ENCODE results near the gene ZNF212.

ZNF212 gene

DNA sequence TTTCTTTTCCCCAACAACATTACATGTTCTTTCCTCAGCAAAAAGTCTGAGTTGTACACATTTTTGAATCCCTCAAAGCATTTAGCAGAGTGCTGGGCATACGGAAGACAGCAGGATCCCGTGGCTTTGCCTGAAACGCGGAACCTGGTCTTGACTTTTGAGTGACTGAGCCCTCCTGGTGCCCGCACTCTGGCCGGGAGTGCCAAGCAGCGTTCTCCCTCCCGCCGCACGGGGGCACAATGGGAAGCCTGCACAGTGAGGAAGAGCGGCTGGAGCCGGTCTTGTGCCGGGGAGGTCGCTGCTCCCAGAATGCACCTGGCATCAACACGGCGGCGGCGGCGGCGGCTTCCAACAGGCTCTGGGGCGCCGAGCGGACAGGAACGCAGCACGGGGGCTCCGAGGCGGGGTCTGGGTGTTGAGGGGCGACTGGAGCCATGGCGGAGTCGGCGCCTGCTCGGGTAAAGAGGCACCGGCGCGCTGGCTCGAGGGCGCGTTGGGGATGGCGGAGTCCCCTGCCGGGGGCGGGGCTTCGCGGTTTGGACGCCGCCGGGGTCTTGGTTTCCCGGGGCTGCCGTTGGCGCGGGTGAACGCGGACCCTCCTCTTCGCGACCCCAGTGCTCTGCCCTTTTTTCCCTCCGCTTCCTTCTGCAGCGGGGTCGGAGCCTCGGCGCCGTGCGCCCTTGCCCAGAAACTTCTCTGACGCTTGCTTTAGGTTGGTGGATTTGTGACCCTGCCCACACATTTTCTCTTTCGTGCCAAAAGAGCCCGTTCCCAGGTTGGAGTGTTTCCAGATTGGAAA is at the start of gene ZNF212:
Gene ZNF212 (plus strand): TSS at position 307 of the 799 bp plus-strand sequence. CDS start 128 bp downstream, at position 435.
- no peak for FAIRE-seq

DNA sequence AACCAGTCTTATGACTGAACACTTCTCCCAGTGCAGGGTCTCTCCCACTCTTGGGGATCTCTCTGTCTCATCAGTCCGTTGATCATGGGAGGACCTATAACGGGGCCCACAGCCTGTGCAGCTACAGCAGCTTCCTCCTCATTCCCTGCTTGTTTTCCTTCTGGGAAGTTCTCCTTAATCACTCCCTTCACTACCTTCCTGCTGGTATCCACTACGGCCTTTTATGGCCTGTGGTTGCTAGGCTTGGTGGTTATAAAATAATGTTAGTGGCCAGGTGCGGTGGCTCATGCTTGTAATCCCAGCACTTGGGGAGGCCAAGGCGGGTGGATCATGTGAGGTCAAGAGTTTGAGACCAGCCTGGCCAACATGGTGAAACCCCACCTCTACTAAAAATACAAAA is 47.6 kb upstream of the ZNF212 start:
- no peak for FAIRE-seq

DNA sequence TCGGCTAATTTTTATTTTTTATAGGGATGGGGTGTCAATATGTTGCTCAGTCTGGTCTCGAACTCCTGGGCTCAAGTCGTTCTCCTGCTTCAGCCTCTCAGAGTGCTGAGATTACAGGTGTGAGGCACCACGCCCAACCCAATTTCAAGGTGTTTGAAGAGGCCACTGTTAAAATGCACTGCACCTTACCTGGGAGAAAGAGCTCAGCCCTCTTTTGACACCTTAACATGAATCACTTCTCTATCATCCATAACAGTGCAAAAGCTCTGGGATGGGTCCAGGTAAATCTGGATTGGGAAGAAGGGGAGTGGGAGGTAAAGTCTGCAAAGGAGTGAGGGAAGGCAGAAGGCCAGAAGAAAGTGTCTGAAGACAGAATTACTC is 44.7 kb upstream of the ZNF212 start:
- no peak for FAIRE-seq

DNA sequence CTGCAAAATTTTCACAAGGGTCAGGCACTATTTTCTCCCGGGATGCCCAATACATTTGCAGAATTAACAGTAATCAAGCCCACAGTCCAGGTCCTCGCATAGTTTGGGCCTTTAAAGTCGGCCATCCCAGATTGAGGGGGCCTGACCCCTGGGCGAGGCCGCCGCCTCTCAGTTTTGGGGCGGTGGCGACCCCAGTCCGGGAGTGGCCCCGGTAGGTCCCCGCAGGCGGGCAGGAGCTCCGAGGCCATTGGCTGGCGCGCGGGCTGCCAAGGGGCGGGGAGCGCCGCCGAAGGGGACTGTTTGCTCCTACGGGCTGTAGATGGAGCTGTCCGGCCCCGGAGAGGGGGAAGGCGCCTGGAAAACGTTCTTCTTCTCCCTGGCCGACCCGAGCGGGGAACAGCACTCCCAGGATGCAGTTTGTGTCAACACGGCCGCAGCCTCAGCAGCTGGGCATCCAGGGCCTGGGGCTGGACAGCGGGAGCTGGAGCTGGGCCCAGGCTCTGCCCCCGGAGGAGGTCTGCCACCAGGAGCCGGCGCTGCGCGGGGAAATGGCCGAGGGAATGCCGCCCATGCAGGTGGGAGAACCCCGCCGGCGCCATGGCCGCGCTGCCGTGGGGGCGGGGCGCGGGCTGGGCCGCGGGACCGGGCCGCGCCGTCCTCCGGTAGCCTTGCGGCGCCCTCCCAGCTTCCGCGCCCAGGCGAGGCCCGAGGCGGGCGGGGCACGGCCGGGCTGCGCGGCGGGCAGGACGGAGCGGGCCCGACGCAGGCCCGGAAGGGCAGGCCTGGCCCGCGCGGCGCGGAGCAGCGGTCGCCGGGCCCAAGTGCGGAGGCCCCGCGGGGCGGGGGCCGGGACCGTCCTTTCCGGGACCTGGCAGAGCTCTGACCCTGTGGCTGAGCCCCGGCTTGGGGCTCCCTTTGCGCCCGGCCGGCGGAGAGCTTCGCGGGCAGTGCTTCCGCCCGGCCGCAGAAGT is 44.0 kb upstream of the ZNF212 start, which contains the start of gene ZNF282:
Gene ZNF282 (plus strand): TSS at position 367 of the 971 bp plus-strand sequence. CDS start 44 bp downstream, at position 411.
- FAIRE-seq, result no peak

DNA sequence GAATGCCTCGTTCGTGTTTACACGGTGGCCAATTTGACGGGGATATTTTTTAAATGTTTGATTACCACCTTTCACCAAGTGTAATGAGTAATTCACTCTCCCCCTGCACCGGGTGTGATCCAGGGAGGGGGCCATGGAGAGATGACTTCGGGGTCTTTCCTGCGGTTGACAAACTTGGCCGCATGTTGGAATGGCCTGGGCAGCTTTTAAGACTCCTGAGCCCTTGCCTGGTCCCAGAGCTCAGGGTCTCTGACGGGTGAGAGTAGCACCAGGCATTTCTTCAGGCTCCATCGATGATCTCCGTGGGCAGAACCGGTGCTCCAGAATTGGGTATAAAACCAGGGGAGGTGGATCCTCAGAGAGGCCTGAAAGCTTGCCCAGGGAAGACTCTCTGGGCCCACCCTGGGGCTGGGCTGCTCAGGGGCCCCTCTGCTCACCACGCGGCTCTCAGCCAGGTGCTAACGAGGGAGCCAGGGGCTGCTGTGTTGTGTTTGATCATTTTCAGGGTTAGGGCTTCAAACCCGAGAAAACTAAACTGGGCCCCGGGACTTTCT is 43.2 kb upstream of the ZNF212 start:
- no peak for FAIRE-seq

DNA sequence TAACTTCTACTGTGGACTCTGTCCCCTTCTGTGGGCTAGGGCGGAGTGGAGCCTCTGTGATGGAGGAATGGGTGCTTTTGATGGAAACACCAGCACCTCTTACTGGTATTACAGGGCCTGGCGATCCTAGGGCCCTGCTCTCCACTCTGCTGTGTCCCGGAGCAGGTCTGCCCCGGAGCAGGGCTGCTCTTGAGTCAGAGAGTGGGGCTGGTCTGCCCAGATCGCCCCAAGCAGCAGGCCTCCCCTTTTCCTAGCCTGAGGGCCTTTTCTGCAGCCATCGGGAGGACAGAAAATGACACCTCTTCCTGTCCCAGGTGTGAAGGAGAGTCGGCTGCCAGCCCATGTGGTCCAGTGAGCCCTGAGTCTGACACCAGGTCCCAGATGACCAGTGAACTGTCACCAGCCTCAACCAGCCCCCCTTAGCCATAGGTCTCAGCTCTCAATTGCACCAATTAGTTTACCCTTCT is 42.7 kb upstream of the ZNF212 start:
- no peak for FAIRE-seq

DNA sequence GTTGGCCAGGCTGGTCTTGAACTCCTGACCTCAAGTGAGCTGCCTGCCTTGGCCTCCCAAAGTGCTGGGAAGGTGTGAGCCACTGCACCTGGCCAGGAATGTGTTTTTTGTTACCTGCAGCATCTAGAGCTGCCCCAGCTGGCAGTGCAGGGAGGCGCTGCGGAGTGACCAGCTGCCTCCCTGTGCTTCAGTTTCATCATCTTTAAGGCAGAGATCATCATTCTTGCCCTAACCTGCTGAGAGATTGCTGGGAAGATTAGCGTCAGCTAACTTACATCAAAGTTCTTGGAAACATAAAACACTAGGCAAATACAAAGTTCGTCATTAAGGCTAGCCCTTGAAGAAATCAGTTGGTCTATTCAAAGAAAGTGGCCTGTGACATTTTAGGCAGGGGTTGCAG is 41.8 kb upstream of the ZNF212 start:
- FAIRE-seq, result no peak

DNA sequence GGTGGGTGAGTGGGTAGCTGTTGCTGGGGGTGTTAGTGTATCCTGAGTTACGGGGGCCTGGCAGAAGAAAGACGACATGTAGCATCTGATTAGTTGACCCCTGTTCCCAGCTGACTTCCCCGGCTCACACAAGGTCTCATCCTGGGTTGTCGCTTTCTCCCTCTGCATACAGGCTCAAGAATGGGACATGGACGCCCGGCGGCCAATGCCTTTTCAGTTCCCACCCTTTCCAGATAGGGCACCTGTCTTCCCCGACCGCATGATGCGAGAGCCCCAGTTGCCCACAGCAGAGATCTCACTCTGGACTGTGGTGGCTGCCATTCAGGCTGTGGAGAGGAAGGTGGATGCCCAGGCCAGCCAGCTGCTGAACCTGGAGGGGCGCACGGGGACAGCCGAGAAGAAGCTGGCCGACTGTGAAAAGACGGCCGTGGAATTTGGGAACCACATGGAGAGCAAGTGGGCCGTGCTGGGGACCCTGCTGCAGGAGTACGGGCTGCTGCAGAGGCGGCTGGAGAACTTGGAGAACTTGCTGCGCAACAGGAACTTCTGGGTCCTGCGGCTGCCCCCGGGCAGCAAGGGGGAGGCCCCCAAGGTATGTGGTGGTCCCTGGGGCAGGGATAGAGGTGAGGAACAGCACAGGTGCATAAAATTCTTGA is 41.2 kb upstream of the ZNF212 start:
- no peak for FAIRE-seq

DNA sequence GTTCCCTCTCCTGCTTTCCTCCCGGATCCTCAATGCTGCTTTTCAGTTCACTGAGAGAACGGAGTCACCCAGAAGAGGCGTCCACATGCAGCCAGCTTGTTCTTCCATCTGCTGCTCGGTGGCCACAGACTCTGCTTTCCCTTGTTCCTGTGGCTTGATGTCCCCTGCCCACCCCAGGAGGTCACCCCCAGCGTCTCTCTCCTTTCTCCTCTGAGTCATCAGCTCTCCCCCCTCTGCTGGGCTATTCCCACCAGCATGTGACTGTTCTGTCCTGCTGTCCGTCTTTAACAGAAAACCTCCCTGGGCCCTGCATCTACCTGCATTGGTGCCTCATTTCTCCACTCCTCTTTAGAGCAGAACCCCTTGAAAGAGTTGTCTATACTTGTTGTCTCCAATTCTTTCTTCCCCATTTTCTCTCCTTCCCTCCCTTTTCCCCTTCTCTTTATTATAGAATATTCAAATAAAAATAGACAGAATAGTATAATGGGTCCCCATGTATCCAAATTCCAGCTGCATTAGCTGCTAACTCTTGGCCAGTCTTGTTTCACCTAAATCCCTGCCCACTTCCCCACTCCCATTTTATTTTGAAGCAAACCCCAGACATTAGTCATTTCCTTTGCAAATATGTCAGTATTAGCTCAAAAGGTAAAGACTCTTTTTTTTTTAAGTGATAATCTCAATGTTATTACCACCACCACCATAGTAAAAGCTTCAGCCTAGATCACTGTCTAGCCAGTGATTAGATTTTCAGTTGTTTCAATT is 40.0 kb upstream of the ZNF212 start:
- no peak for FAIRE-seq

DNA sequence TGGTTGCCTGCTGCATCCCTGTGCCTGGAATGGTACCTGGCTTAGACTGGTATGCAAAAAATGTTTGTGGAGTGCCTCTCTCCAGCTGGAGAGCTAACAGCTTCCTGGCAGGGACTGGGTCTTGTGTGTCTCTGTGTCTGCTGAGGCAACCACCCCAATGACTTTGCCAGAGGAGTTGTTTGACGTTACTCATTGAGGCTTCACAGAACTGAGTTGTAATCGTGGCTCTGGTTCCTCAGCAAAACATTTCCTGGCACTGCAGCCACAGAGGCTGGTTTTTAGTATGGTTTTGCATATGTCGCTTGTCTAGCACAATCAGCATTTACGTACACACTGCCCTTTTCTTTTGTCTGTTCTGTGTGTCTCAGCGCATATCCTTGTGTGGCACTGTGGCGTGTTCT is 36.6 kb upstream of the ZNF212 start:
- no peak for FAIRE-seq

DNA sequence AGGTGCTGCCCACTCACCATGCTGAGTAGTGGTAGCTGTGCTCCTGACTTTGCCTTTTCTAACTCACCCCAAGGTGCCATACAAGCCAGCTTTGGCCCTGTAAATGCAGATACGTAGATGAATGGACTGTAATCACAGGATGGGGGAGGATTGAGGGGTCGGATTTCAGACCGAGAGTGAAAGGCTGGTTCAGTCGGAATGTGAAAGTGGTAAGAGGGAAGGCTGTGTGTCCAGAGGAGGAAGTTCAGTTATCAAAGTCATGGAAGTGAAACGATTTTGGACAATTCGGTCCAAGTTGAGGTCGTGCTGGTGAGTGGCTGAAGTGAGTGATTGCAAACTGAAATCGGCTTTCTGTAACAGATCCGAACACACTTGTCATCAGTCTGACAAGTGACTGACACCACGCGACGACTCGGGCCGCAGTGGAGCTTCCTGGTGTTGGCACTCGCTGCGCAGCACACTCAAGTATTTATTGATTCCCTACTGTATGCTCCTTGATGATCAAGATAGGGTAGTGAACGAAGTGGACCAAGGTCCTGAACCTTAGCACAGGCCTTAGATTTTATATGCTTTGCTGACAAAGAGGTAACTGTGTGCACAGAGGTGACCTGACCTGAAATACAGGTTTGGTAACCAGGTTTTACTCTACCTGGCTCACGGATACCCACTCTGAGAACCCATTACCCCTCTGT is 33.6 kb upstream of the ZNF212 start:
- FAIRE-seq, result no peak

DNA sequence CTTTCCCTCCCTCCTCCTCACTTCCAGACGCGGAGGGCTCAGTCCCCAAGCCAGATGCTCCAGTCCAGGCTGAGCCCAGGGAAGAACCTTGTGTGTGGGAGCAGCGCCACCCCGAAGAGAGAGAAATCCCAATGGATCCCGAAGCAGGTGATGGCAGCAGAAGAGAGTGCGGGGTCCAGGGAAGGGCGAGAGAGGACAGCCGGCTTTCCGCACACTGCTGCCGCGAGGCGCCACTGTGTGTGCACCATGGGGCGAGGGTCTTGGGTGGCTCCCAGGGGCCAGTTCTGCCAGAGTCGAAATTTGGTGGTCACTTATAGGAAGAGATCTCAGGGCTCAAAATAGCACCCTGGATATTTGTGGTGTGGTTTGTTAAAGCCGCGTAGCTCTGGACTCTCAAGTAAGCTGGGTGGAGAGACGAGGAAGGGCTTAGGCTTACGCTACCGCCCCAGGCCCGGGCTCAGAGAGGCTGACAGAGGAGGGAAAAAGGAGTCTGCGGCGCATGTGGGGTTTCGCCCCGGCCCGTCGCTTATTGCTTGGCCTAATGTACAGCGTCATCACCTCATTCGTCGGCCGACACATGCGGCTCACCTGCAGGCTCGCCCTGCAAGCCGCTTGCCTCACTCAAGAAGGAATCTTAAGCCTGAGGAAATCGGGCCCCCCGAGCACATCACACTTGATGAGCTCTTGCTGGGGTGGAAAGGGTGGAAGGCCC is 32.0 kb upstream of the ZNF212 start:
- FAIRE-seq, result no peak

DNA sequence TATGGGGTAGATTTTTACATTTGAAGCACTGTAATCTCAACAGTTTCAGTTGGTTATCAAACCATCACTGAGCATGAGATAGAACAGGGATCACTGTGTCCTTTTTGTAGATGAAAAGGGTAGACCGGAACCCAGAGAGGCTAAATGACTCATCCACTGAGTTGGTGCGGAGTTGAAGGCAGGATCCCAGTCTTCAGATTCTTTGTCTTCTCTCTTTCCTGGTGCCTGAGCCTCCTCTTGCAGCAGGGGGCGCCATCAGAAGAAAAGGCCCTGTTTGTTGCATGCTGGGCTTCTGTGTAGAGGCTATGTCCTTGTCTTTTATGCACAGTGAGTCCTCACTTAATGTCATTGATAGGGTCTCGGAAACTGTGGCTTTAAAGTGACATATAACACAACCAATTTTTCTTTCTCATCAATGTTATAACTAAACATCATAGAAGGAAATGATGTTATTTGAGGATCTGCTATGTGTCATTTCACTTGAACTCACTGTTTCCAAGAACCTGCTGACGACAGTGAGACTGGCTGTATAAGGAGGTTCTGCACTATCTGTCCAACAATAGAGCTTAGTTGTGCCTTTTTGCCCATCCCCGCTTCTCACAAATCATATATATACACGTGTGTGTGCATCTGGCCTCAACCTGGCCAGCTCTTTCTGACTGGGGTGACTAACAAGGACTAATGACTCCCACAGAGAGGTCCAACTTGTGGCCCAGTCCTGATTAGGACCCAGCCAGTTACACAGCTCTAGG is 29.8 kb upstream of the ZNF212 start:
- FAIRE-seq, result no peak

DNA sequence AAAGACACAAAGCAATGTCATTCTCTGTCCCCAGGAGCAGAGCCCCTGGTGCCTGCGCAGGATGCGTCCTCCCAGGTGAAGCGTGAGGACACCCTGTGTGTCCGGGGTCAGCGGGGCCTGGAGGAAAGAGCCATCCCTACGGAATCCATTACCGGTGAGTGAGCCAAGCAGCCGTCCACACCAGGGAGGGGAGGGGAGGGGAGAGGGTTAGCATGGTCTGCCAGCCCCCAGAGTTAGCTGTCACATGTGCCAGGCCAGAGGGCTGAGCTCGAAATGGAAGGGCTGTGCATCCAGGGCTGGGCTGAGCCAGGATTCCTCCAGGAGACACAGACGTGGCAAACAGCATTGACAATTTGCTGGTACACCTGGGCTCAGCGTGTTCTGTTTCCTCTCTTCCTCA is 28.9 kb upstream of the ZNF212 start:
- no peak for FAIRE-seq

DNA sequence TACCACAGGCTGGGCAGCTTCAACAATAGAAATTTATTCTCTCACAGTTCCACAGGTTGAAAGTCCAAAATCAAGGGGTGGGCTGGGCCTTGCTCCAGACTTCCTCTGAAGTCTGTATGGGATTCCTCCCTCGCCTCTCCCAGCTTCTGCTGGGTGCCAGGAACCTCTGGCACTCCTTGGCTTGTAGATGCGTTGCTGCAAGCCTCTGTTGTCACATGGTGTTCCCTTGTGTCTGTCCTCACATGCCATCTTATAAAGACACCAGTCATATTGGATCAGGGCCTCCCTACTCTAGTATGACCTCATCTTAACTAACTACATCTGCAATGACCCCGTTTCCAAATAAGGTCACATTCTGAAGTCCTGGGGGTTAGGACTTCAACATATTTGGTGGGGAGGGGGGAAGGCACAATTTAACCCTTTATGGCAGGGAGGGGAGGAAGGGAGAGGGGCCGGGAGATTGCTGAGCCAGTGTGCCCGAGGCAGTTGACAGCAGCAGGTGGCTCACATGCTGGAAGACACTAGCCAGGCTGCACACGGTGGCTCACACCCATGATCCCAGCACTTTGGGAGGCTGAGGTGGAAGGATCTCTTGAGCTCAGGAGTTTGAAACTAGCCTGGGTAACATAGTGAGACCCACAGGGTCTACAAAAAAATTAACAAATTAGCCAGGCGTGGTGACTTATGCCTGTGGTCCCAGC is 25.3 kb upstream of the ZNF212 start:
- FAIRE-seq, result no peak

DNA sequence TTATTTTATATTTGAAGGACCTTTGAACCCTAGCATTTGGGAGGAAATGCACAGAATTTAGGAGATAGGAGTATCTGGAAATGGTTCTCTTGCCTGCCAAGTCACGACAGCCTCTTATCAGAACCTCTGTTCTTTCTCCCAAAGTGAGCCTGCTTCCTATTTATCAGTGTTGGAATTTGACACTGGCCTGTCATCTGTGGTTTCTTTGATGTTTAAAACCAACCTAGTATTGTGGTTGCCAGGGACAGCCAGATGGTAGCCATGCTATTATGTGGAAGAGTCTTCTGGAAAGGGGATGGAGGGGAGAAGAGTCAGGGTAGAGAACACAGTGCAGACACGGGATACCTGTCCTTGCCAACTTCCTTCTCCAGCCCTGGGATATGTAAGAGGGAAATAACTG is 23.0 kb upstream of the ZNF212 start:
- FAIRE-seq, result no peak

DNA sequence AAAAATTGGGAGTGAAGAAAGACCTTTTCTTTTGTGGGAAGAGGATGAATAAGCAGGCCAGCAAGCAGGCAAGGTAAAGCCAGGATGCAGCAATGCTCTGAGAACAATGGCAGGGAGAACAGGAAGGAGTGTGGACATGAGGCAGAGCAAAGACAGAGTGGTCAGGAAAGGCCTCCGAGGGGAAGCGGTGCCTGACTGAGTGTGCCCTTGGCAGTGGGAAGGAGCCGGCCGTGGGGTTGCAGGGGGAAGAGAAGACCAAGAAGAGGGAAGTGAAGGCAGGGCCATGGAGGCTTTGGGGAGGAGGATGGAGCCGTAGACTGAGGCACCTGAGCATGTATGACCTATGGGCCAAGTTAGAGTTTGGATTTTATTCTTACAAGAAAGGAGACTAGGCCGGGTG is 21.9 kb upstream of the ZNF212 start:
- no peak for FAIRE-seq

DNA sequence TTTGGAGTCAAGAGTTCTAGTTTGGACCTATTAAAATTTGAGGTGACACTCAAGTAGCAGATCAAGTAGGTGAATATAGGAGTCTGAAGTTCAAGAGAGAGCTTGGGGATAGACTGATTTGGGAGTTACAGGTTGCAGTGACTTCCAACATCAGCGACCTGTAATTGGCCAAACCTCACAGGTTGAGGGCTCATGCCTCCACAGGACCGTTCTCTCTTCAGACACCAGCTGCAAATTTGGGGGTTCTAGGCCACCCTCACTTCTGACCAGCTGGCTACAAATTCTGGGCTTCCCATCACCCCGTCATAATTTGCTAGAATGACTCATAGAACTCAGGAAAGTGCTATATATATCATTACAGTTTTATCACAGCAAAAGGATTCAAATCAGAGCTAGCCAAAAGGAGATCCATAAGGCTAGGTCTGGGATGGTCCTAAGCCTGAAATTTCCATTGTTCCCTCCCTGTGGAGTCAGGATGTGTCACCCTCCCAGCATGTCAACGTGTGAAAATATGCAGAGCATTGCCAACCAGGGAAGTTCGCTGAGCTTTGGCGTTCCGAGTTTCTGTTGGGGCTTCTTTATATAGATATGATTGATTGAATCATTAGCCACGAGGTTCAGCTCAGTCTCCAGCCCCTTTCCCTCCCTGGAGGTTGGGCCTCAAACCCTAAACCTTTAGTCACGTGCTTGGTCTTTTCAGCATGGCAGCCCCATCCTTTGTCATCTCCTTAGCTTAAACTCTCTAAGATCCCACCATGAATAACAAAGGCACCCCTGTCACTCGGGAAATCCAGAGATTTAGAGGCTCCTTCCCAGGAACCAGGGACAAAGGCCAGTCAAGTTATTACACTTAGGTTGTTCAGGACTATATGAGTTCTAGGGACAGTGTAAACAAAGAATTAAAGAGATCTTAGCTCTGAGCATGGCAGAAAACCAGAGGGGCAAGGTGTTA is 20.7 kb upstream of the ZNF212 start:
- FAIRE-seq, result no peak

All from TTC549 (cell line).